ENCODE results near the gene POU3F1.

Gene POU3F1

GRCh38 chr1:38061290-38061689, 14.7 kb upstream of the POU3F1 start:
- Histone ChIP-seq H3K36me3 (ENCODE audit: insufficient read depth, low read length) (no peaks in the 10 kb centered on the region), H3K9ac (ENCODE audit: low read length) (no peak overlapping the region), H3K9me2 (ENCODE audit: low read depth, low read length) (no peaks in the 10 kb centered on the region), H3K4me1 (ENCODE audit: insufficient read depth, low read length, severe bottlenecking) (no peaks in the 10 kb centered on the region), H3F3A (ENCODE audit: insufficient read depth, low read length) (no peaks in the 10 kb centered on the region), H3K4me2 (ENCODE audit: low read length) (no peak overlapping the region), H4K20me1 (ENCODE audit: insufficient read depth, low read length) (no peaks in the 10 kb centered on the region), H3K27ac (ENCODE audit: low read depth, low read length, poor library complexity, severe bottlenecking) (no peak overlapping the region), H3K79me2 (ENCODE audit: insufficient read depth, low read length) (no peaks in the 10 kb centered on the region), H3K9me3 (ENCODE audit: low read length) (no peaks in the 10 kb centered on the region), H2AFZ (ENCODE audit: low read length) (no peak overlapping the region), H3K4me3 (ENCODE audit: low read depth, low read length, poor library complexity, severe bottlenecking) (no peak overlapping the region), H3K27me3 (ENCODE audit: insufficient read depth, low read length) (no peaks in the 10 kb centered on the region; the same call in 1 of the 2 replicates)
- TF ChIP-seq CTCF (IDR thresholded peaks at IDR 0.05; ENCODE audit: low read length): no peak
- no peak for TF ChIP-seq EZH2 (IDR thresholded peaks at IDR 0.05; ENCODE audit: borderline replicate concordance, low read length)

- H3K9me3 ChIP-seq (ENCODE audit: low read length): no peaks in the 10 kb centered on the region
- H3K4me3 ChIP-seq (ENCODE audit: low read depth, low read length, poor library complexity, severe bottlenecking): no peak overlapping the region
- no peaks in the 10 kb centered on the region for H3K27me3 ChIP-seq (ENCODE audit: insufficient read depth, low read length)
- H3K4me1 ChIP-seq (ENCODE audit: insufficient read depth, low read length, severe bottlenecking): no peaks in the 10 kb centered on the region
- no peaks in the 10 kb centered on the region for H4K20me1 ChIP-seq (ENCODE audit: insufficient read depth, low read length)
- H2AFZ ChIP-seq (ENCODE audit: low read length): no peak overlapping the region
- no peak overlapping the region for H3K27ac ChIP-seq (ENCODE audit: low read depth, low read length, poor library complexity, severe bottlenecking)
- no peak overlapping the region for H3K4me2 ChIP-seq (ENCODE audit: low read length)
- no peaks in the 10 kb centered on the region for H3K79me2 ChIP-seq (ENCODE audit: insufficient read depth, low read length)
- H3K9ac ChIP-seq (ENCODE audit: low read length): no peak overlapping the region
- H3F3A ChIP-seq (ENCODE audit: insufficient read depth, low read length): no peaks in the 10 kb centered on the region
- TF ChIP-seq CTCF (IDR thresholded peaks at IDR 0.05; ENCODE audit: low read length): no peak
- no peak for TF ChIP-seq EZH2 (IDR thresholded peaks at IDR 0.05; ENCODE audit: borderline replicate concordance, low read length)
- no peaks in the 10 kb centered on the region for H3K36me3 ChIP-seq (ENCODE audit: insufficient read depth, low read length)
- no peaks in the 10 kb centered on the region for H3K9me2 ChIP-seq (ENCODE audit: low read depth, low read length)
Observed at GRCh38 chr1:38060498-38060897, 13.9 kb upstream of the POU3F1 start.

GRCh38 chr1:38059635-38060250, 13.2 kb upstream of the POU3F1 start:
- H3K4me3 ChIP-seq (ENCODE audit: low read depth, low read length, poor library complexity, severe bottlenecking): no peak overlapping the region
- H3K4me1 ChIP-seq (ENCODE audit: insufficient read depth, low read length, severe bottlenecking): no peaks in the 10 kb centered on the region

More at GRCh38 chr1:38059635-38060250, 13.2 kb upstream of the POU3F1 start:
- no peaks in the 10 kb centered on the region for H3F3A ChIP-seq (ENCODE audit: insufficient read depth, low read length)
- H3K4me2 ChIP-seq (ENCODE audit: low read length): no peak overlapping the region
- H2AFZ ChIP-seq (ENCODE audit: low read length): no peak overlapping the region
- no peaks in the 10 kb centered on the region for H3K79me2 ChIP-seq (ENCODE audit: insufficient read depth, low read length)
- no peaks in the 10 kb centered on the region for H3K36me3 ChIP-seq (ENCODE audit: insufficient read depth, low read length)
- no peak overlapping the region for H3K9ac ChIP-seq (ENCODE audit: low read length)
- H4K20me1 ChIP-seq (ENCODE audit: insufficient read depth, low read length): no peaks in the 10 kb centered on the region
- no peak for TF ChIP-seq EZH2 (IDR thresholded peaks at IDR 0.05; ENCODE audit: borderline replicate concordance, low read length)
- no peak for TF ChIP-seq CTCF (IDR thresholded peaks at IDR 0.05; ENCODE audit: low read length)
- H3K9me3 ChIP-seq (ENCODE audit: low read length): no peaks in the 10 kb centered on the region
- no peak overlapping the region for H3K27ac ChIP-seq (ENCODE audit: low read depth, low read length, poor library complexity, severe bottlenecking)
- no peaks in the 10 kb centered on the region for H3K27me3 ChIP-seq (ENCODE audit: insufficient read depth, low read length)
- H3K9me2 ChIP-seq (ENCODE audit: low read depth, low read length): no peaks in the 10 kb centered on the region
